Stimulated activated CD4-positive, alpha-beta T cell treated with anti-CD3 and anti-CD28 coated beads, Interleukin-12 subunit alpha, Interleukin-12 subunit beta, amount 100 ng/mL, for 48 hours (primary cell): ENCODE data around the gene MAZ.
"Not testable (repeated sequence)": the region's sequence is repeated elsewhere in the genome, so short reads cannot be mapped to it uniquely, and the experiment has no call there.

Source experiments
- DNase-seq, 3 donors: peaks; one replicate each; pipeline ENCODE4 v3.0.0-alpha.2; 2020; ENCODE audit warnings: low read depth in 2 of 3, low spot score in 1 of 3

Gene MAZ

DNA sequence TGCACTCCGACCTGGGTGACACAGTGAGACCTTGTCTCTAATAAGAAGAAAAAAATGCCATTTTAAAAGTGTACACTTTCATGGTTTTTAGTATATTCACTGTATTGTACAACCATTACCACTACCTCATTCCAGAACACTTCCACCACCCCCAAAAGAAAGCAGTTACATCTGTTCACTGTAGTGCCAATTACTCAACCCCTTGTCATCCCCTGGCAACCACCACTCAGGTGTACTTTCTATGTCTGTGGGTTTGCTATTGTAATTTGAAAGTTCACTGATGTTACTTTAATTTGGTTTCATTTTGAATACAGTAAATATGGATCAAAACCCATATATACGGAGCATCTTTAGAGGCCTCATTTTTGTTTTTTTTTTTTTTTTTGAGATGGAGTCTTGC lies 22.2 kb upstream of the MAZ start:
- DNase-seq = no peak

DNA sequence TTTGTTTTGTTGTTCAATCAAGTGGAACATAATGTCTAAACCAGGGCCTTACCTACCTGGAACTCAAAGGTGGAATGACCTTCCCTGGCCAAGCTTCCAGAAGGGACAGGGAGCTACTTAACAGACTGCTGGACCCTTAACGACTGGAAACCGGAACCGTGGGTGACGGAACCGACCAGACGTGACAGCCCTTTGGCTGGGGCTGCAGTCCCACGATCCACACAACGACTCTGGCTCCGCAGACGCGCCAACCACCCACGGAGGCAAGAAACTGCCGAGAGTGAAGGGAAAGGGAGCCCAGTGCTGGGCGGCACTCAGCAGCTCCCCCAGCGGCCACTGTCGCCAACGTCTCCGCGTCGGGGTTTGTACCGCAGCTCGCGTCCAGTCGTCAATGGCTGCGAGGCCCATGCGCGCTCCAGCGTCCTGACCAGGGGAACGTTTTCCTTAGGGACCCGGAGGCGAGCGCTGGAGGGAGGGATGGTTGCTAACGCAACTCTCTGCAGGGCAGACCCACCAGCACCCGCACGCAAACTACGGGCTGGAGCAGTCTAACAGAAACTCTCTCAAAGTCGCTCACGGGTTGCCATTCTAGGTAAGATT lies 21.3 kb upstream of the MAZ start:
- peak; percentile 65 to 76 (median 75) for DNase-seq

DNA sequence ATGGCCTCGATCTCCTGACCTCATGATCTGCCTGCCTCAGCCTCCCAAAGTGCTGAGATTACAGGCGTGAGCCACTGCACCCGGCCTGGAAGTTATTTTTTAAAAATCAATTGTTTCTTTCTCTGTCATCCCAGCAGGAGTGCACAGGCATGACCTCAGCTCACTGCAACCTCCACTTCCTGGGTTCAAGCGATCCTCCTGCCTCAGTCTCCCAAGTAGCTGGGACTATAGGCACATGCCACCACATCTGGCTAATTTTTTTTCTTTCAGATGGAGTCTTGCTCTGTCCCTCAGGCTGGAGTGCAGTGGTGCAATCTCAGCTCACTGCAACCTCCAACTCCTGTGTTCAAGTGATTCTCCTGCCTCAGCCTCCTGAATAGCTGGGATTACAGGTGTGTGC lies 19.2 kb upstream of the MAZ start:
- DNase-seq = not testable (repeated sequence)

DNA sequence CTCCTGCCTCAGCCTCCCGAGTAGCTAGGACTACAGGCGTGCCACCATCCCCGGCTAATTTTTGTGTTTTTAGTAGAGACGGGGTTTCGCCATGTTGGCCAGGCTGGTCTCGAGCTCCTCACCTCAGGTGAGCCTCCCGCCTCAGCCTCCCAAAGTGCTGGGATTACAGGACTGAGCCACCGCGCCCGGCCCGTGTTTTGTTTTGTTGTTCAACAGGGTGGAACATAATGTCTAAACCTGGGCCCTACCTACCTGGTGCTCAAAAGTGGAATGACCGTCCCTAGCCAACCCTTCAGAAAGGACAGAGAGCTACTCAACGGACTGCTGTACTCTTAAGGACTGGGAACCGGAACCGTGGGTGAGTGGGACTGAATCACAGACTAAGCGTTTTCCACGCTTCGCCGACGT lies 16.6 kb upstream of the MAZ start:
- no peak for DNase-seq

DNA sequence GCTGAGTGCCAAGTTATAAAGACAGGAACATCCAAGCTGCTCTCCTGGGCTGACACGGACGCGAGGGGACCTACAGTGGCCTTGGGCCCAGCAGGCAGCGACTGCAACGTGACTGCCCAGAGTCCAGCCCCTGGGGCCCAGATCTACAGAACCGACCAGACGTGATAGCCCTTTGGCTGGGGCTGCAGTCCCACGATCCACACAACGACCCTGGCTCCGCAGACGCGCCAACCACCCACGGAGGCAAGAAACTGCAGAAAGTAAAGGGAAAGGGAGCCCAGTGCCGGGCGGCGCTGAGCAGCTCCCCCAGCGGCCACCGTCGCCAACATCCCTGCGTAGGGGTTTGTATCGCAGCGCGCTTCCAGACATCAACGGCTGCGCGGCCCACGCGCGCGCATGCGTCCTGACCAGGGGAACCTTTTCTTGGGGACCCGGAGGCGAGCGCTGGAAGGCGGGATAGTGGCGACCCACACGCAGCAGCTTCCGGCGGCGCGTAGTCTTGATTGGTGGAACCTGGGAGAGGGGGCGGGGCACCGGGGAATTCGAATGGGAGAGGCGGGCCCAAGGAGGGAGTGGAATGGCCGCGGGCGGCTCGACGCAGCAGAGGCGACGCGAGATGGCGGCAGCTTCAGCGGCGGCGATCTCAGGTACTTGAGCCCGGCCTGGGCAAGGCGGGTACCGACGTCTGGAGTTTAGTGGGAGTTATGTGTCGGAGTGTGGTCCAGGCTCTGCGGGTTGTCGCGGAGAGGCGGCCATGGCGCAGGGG lies 16.0 kb upstream of the MAZ start, which contains the start of gene KIF22:
Gene KIF22, plus strand, starts transcription at position 569 of the 766 bp plus-strand sequence. Its CDS starts 9 bp downstream, at position 578.
- DNase-seq = peak; percentile 100

DNA sequence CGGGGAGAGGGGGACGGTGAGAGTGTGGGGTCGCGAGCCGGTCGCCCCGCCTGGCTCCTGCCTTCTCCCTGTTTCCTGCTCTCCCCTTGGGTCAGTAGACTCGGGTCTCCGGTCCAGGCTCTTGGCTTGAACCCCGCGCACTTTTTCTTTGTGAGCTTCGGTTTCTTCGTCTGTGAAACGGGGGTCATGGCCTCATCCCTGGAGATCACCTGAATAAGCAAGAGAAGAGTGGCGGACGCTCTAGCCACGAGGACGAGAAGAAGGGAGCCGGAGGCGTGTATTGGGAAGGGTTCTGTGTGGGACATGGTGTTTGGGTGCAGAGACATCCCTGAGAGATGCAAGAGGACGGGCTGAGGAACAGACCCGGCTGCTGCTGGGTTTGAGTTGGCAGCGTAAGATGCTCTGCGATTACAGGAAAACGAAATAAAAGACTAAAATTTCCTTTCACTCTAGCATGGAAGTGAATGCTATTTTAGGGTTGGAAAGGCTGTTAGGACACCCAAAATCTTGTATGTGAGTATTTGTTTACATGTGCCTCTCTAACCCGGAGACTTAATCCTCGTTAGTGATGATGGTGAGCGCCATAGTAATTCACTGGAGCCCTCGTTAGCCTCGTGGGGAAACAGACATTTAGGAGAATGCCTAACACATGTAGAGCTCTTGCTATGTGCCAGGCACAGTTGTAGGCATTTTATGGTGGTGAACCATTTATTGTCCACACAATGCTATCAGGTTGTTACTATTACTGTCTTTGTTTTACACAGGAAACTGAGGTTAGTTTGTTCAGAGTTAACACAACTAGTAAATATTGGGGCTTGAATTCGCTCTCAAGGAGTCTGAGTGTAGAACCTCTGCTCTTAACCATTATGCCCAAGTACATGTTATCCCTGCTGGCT lies 15.1 kb upstream of the MAZ start:
- DNase-seq = no peak

DNA sequence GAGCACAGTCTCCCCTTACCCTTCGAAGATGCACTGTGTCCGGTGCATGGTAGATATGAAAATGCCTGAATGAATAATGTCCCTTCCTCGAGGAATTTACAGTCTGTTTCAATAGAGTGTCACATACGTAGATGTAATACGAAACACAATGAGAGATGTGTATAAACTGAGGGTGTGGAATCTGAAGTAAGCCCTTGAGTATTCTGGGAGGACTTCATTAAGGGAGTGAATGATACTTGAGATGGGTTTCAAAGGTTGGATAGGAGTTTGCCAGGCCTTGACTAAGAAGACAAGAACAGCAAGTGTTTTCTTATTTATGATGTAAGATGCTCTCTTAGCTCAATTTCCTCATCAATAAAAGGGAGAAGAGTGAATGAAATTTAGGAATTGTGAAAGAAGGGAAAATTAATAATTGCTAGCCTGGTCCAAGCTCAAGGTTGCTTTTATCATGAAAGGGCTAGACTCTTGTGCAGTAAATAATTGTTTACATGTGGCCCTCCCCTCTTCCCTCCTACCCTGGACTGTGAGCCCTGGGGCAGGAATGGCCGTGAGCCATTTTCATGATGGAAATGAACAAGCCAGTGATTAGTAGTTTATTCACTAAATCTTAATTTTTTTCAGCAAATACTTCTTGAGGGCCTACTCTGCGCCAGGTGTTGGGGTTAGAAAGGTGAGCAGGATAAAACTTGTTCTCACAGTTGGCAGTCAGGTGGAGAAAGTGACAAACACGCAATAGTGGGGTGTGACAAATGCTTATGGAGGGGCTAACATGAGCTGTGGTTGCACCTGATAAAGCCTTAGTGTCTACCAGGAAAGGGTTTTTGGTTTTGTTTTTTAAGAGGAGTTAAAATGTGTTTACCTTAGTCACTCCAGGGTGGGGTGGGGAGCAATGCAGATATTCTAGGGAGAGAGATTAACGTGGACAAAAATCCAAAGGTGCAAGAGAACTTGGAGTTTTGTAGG lies 14.2 kb upstream of the MAZ start:
- no peak for DNase-seq

DNA sequence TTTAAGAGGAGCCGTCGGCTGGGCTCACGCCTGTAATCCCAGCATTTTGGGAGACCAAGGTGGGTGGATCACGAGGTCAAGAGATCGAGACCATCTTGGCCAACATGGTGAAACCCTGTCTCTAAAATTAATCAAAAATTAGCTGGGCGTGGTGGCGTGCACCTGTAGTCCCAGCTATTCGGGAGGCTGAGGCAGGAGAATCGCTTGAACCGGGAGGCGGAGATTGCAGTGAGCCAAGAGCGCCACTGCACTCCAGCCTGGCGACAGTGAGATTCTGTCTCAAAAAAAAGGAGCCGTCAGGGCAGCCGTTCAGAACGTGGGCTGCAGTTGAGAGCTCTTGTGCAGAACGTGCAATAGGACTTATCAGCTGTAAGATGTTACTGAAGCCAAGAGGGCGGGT lies 13.2 kb upstream of the MAZ start:
- not testable (repeated sequence) for DNase-seq

DNA sequence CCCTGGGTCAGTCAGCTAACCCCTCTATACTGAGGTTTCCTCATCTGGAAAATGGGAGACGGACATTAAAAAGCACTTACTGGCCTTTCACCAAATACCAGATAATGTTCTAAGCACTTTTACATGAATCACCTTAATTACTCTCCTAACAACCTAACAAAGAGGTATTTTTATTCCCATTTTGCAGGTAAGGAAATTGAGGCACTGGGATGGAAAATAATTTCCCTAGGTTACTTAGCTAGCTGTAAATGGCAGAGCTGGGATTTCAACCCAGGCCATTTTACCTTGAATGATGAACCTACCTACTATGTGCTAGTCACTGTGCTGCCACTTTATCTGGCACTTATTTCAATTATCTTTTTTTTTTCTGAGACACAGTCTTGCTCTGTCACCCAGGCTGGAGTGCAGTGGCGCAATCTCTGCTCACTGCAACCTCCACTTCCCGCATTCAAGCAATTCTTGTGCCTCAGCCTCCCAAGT lies 12.1 kb upstream of the MAZ start:
- no peak for DNase-seq

DNA sequence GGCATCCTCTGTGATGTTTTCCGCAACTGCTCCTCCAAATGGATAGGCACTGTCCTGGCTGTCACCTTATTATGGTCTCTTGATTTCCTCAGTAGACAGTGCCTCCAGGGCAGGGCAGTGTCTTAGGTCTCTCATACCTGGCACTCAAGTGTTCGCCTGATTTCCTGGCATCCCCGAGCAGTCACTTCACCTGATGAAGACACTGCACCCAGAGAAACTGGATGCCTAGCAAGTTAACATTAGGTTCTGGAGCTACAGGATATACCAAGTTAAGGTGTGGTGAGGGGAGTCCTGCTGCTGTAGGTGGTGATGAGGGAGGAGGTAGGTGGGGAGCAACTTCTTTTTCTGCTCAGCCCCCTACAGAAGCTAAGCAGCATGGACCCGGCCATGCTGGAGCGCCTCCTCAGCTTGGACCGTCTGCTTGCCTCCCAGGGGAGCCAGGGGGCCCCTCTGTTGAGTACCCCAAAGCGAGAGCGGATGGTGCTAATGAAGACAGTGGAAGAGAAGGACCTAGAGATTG lies 3.9 kb upstream of the MAZ start:
- DNase-seq = no peak

DNA sequence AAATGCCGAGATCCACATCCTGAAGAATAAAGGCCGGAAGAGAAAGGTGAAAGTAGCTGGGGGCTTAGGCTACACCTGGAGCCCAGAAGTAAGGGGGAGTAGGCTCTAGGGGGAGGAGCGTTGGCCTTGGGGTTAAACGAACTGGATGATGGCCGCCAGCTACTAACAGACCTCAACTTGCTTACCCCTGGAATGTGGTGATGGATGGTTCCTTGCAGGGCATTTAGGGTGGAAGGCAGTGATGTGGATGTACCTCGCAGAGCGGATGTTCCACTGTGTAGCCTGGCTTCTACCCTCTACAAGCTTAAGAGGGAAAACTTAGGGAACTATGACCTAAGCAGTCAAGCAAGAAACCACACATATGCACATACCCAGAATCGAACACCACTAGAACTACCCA lies 2.3 kb upstream of the MAZ start:
- DNase-seq = no peak

DNA sequence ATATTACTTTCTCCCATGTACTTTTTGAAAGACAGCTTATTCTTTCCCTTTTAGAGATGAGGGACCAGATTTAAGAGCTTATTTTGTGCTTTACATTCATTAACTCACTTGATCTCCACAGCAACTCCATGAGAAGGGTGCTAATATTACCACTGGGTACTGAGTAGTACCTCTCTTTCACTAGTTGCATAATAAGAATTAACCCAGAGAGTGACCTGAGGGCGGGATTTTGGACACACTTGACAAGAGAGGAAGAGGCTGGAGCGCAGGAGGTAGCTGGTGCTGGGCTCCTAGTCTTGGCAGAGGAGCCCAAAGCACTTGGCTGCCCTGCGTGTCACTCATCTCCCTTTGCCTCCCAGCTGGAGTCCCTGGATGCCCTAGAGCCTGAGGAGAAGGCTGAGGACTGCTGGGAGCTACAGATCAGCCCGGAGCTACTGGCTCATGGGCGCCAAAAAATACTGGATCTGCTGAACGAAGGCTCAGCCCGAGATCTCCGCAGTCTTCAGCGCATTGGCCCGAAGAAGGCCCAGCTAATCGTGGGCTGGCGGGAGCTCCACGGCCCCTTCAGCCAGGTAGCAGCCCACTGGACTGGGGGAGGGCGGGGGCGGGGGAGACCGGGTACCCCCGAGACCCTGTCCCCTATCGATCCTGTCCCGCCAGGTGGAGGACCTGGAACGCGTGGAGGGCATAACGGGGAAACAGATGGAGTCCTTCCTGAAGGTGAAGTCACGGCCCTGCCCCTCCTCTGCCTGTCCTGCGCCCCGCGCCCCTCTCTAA lies 1.7 kb upstream of the MAZ start:
- no peak for DNase-seq

DNA sequence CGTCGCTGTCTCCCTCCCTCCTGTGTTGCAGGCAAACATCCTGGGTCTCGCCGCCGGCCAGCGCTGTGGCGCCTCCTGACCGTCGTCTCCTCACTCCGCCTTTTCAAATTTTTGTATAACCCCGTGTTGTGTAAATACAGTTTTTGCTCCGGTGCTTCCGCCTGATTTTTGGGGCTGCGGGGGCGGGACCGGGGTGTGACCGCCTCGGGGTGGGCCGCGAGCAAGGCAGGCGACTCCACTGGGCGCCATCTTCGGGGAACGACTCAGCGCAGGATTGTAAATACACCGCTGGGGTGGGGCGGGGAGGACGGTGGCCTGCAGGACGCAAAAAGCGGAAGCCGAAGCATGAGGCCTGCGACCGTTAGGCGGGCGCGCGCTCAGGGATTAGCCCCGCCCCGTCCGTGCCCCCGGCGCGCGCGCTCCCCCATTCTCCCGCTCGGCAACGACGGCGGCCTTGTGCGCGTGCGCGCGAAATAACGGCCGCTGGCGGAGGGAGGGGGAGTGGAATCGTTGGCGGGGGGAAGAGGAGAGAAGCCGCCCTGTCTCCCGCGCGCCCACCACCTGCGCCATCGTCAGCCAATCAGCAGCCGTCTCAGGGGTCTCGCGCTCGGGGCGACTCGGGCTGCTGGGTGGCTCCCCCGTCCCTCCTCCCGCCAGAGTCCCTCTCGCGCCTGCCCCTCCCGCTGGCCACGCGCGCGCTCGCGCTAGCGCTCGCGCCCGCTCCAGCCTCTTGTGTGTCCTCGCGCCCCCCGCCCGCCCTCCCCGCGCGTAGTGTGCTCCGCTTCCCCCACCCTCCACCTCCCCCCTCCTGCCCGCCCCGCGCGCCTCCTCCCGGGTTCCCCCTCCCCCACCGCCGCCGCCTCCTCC lies 864 bp upstream of the MAZ start:
- peak; percentile 93 to 95 (median 95) for DNase-seq

DNA sequence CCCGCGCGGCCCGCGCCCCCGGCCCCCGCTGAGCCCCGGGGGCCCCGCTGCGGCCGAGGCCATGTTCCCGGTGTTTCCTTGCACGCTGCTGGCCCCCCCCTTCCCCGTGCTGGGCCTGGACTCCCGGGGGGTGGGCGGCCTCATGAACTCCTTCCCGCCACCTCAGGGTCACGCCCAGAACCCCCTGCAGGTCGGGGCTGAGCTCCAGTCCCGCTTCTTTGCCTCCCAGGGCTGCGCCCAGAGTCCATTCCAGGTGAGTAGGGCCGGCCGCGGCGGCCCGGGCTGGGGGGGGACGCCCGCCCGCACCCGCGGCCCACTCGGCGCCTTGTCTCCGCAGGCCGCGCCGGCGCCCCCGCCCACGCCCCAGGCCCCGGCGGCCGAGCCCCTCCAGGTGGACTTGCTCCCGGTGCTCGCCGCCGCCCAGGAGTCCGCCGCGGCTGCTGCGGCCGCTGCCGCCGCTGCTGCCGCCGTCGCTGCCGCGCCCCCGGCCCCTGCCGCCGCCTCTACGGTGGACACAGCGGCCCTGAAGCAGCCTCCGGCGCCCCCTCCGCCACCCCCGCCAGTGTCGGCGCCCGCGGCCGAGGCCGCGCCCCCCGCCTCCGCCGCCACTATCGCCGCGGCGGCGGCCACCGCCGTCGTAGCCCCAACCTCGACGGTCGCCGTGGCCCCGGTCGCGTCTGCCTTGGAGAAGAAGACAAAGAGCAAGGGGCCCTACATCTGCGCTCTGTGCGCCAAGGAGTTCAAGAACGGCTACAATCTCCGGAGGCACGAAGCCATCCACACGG lies 504 bp downstream of the MAZ start:
- DNase-seq = peak in 1 of 3 donors; percentile 58

DNA sequence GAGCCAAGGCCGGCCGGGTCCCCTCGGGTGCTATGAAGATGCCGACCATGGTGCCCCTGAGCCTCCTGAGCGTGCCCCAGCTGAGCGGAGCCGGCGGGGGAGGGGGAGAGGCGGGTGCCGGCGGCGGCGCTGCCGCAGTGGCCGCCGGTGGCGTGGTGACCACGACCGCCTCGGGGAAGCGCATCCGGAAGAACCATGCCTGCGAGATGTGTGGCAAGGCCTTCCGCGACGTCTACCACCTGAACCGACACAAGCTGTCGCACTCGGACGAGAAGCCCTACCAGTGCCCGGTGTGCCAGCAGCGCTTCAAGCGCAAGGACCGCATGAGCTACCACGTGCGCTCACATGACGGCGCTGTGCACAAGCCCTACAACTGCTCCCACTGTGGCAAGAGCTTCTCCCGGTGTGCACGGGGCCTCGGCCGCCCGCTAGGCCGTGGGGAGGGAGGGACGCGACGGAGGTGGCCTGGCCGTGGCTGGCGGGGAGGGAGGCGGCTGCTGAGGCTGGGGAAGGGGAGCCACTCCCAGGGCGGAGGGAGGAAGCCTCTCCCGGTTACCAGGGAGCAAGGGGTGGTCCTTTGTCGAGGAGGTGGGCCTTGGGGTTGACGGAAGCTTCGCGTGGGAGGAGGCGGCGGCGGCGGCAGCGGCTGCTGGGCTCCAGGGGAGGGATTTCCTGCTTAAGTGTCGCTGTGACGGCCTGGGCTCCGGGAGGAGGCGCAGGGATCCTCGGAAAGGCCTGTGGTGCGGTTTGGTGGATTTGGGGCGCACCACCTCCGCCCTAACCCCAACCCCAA lies 1.3 kb downstream of the MAZ start:
- peak; percentile 80 to 88 (median 85) for DNase-seq

DNA sequence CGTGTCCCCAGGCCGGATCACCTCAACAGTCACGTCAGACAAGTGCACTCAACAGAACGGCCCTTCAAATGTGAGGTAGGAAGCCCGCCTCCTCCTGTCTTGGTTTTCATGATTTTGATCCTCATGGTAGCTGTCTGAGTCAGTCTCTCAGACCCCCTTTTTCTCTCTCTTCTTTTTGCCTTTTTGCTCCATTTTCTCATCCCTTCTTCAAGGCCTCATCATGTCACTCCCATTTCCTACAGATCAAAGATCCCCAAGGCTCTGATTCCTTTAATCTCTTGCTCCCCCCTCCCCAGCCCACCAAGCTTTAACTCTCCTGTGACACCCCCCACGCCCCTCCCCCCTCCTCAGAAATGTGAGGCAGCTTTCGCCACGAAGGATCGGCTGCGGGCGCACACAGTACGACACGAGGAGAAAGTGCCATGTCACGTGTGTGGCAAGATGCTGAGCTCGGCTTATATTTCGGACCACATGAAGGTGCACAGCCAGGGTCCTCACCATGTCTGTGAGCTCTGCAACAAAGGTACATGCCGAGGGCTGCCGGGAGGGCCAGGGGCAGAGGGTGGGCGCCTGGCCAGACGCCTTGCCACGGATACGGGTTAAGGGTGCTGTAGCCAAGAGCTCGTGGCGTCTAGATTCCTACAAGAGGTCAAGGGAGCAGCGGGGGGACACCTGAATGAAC lies 2.0 kb downstream of the MAZ start:
- DNase-seq = no peak
